ENCODE results near the gene SIRT4.
A peak's percentile ranks its signal among the peaks of the same experiment; 100 is the strongest.
"Not testable (repeated sequence)": the region's sequence is repeated elsewhere in the genome, so short reads cannot be mapped to it uniquely, and the experiment has no call there.

Gene SIRT4

GRCh38 chr12:120292661-120293531 lies 9.2 kb upstream of the SIRT4 start, which contains the start of gene RNU4-1:
RNU4-1 (minus strand) TSS chr12:120293237.
- peaks cover 12% of the 10 kb centered on the region for H3K27me3 Mint-ChIP-seq (ENCODE audit: low read depth)
- no peak within 1 kb of the TSS for H3K4me3 Mint-ChIP-seq
- H3K9me3 Mint-ChIP-seq = no peaks in the 10 kb centered on the region
- no peaks in the 10 kb centered on the region for H3K36me3 Mint-ChIP-seq (ENCODE audit: low read depth)
- H3K4me1 Mint-ChIP-seq (ENCODE audit: low read depth) = peaks cover 5% of the 10 kb centered on the region
- H3K27ac Mint-ChIP-seq = no peak within 1 kb of the TSS
- DNase-seq (ENCODE audit: low spot score) = peak; percentile 81

- Mint-ChIP-seq H3K36me3 (ENCODE audit: low read depth) (no peaks in the 10 kb centered on the region), H3K4me1 (ENCODE audit: low read depth) (peaks cover 9% of the 10 kb centered on the region), H3K9me3 (no peaks in the 10 kb centered on the region), H3K4me3 (no peak overlapping the region), H3K27ac (no peak overlapping the region), H3K27me3 (ENCODE audit: low read depth) (peaks cover 4% of the 10 kb centered on the region)
- no peak for DNase-seq (ENCODE audit: low spot score)
These were observed 12.1 kb downstream of the SIRT4 start for GRCh38 chr12:120314220-120314619.

DNA sequence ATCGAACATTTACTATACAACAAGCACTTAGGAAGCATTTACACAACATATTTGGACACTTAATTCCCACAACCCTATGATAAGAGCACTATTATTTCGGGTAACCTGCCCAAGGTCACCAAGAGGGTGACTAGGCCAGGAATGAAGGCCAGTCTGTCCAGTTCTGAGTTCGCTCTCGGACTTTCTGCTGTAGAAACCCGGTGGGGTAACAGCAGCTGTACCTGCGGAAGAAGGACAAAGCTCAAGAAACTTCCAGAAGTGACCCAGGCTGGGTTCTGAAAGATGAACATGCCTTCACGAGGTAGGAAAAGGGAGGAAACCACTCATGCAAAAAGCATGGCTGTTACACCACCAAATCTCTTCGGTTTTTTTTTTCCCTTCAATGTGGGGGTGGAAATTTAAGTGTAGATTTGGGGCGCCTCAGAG lies 14.7 kb downstream of the SIRT4 start:
- no peaks in the 10 kb centered on the region for H3K9me3 Mint-ChIP-seq
- peak overlapping the region; percentile 92 for H3K4me3 Mint-ChIP-seq
- H3K27ac Mint-ChIP-seq = peak overlapping the region; percentile 95
- peaks cover 9% of the 10 kb centered on the region for H3K4me1 Mint-ChIP-seq (ENCODE audit: low read depth)
- H3K36me3 Mint-ChIP-seq (ENCODE audit: low read depth) = no peaks in the 10 kb centered on the region
- DNase-seq (ENCODE audit: low spot score) = no peak
- H3K27me3 Mint-ChIP-seq (ENCODE audit: low read depth) = peaks cover 4% of the 10 kb centered on the region

DNA sequence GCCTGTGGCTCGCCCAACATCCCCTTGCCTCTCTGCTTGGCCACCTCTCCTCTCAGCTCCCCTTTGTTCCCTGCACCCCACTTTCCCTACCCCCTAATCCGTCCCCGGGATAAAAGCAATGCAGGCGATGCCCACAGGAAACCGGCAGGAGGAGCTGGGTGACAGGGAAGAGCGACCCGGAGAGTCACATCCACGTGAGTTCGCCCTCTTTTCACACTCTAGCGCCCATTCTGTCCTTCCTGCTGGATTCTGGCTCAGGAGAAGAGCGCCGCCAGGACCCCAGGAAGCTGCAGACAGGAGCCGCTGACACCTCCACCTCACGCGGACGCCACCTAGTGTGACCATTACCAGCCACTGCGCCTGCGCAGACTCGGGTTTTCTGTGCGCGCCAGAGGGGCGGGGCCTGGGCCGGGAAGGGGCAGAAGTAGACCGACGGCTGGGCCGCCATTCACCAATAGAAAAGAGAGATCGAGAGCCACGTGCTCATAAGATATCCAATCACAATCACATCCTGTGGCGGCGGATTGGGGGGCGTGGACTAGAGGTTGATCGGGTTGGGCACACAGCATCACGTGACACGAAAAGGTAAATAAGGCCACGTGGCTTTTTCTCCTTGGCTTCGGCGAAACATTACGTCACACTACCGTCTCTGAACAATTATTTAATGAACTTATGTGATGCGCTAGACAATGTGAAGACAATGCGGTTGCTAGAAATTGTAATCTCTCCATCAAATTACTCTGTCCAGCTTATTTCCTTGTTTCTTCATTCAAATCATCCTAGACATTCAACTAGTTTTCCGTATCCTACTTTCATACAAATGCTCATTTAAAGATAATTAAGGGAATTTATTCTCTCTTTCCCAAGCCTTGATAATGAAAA lies 15.3 kb downstream of the SIRT4 start:
- Mint-ChIP-seq H3K36me3 (ENCODE audit: low read depth) (no peaks in the 10 kb centered on the region), H3K4me1 (ENCODE audit: low read depth) (peaks cover 9% of the 10 kb centered on the region), H3K9me3 (no peaks in the 10 kb centered on the region), H3K27ac (peak overlapping the region; percentile 95), H3K27me3 (ENCODE audit: low read depth) (peaks cover 4% of the 10 kb centered on the region), H3K4me3 (peak overlapping the region; percentile 92)
- DNase-seq (ENCODE audit: low spot score) = peak; percentile 100

GRCh38 chr12:120321382-120322202 lies 19.5 kb downstream of the SIRT4 start:
- no peak for DNase-seq (ENCODE audit: low spot score)
- H3K36me3 Mint-ChIP-seq (ENCODE audit: low read depth) = no peaks in the 10 kb centered on the region
- no peaks in the 10 kb centered on the region for H3K9me3 Mint-ChIP-seq
- H3K4me3 Mint-ChIP-seq = no peak overlapping the region
- H3K4me1 Mint-ChIP-seq (ENCODE audit: low read depth) = peaks cover 14% of the 10 kb centered on the region
- H3K27ac Mint-ChIP-seq = no peak overlapping the region
- H3K27me3 Mint-ChIP-seq (ENCODE audit: low read depth) = peaks cover 4% of the 10 kb centered on the region

- Mint-ChIP-seq H3K27ac (no peak overlapping the region), H3K9me3 (no peaks in the 10 kb centered on the region), H3K27me3 (ENCODE audit: low read depth) (peaks cover 3% of the 10 kb centered on the region), H3K4me3 (no peak overlapping the region), H3K36me3 (ENCODE audit: low read depth) (no peaks in the 10 kb centered on the region), H3K4me1 (ENCODE audit: low read depth) (peaks cover 5% of the 10 kb centered on the region)
- no peak for DNase-seq (ENCODE audit: low spot score)
These were observed 21.7 kb downstream of the SIRT4 start for GRCh38 chr12:120323772-120324171.

GRCh38 chr12:120324841-120325417 lies 22.8 kb downstream of the SIRT4 start:
- Mint-ChIP-seq H3K36me3 (ENCODE audit: low read depth) (no peaks in the 10 kb centered on the region), H3K9me3 (no peaks in the 10 kb centered on the region), H3K27me3 (ENCODE audit: low read depth) (peaks cover 3% of the 10 kb centered on the region), H3K27ac (no peak overlapping the region), H3K4me1 (ENCODE audit: low read depth) (peaks cover 5% of the 10 kb centered on the region), H3K4me3 (no peak overlapping the region)
- no peak for DNase-seq (ENCODE audit: low spot score)

DNA sequence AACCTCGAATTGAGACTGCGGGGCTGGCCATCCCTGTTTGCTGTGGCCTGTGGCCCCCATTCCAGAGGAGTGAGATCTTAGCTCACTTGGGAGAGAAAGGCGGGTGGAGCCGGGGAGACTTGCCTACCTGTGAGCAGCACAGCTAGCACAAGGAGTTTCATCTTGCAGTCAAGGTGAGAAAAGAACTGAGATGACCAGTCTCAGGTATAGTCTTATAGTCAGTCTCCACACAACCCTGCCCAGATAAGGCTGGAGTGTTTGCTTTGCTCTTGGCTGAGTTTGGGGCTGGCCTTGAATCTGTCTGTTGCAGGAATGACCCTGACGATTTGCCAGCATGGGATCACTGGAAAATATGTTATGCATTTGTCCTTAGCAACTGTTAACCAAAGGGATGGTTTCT lies 25.5 kb downstream of the SIRT4 start, which contains the start of gene PLA2G1B:
Gene PLA2G1B (minus strand): TSS at position 187 of the 400 bp plus-strand sequence. CDS start 26 bp downstream, at position 161.
- H3K4me3 Mint-ChIP-seq = no peak within 1 kb of the TSS
- DNase-seq (ENCODE audit: low spot score) = no peak
- no peaks in the 10 kb centered on the region for H3K36me3 Mint-ChIP-seq (ENCODE audit: low read depth)
- H3K27ac Mint-ChIP-seq = no peak within 1 kb of the TSS
- no peaks in the 10 kb centered on the region for H3K9me3 Mint-ChIP-seq
- H3K4me1 Mint-ChIP-seq (ENCODE audit: low read depth) = peaks cover 5% of the 10 kb centered on the region
- peaks cover 3% of the 10 kb centered on the region for H3K27me3 Mint-ChIP-seq (ENCODE audit: low read depth)

DNA sequence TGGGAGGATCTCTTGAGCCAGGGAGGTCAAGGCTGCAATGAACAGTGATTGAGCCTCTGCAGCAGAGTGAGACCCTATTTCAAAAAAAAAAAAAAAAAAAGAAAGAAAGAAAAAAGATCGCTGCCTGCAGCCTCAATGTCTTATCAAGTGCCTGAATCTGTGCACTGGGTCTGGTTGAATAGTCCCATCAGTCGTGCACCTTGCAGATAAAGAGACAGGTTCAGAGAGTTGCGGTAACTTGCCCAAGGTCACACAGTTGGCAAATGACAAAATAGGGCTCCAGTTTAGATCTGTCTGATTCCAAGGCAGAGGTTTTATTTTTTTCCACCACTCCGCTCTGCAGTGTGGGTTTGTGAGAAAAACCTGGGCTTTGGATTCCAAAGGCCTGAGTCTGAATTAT lies 26.1 kb downstream of the SIRT4 start:
- Mint-ChIP-seq H3K27ac (no peak overlapping the region), H3K4me1 (ENCODE audit: low read depth) (peaks cover 5% of the 10 kb centered on the region), H3K9me3 (no peaks in the 10 kb centered on the region), H3K27me3 (ENCODE audit: low read depth) (peaks cover 3% of the 10 kb centered on the region), H3K36me3 (ENCODE audit: low read depth) (no peaks in the 10 kb centered on the region), H3K4me3 (no peak overlapping the region)
- no peak for DNase-seq (ENCODE audit: low spot score)

GRCh38 chr12:120331390-120331789 lies 29.3 kb downstream of the SIRT4 start:
- H3K27ac Mint-ChIP-seq = no peak overlapping the region
- DNase-seq (ENCODE audit: low spot score) = no peak
- peaks cover under 1% of the 10 kb centered on the region for H3K36me3 Mint-ChIP-seq (ENCODE audit: low read depth)
- no peaks in the 10 kb centered on the region for H3K4me1 Mint-ChIP-seq (ENCODE audit: low read depth)
- H3K9me3 Mint-ChIP-seq = peaks cover 7% of the 10 kb centered on the region
- no peak overlapping the region for H3K4me3 Mint-ChIP-seq
- H3K27me3 Mint-ChIP-seq (ENCODE audit: low read depth) = peaks cover 3% of the 10 kb centered on the region

DNA sequence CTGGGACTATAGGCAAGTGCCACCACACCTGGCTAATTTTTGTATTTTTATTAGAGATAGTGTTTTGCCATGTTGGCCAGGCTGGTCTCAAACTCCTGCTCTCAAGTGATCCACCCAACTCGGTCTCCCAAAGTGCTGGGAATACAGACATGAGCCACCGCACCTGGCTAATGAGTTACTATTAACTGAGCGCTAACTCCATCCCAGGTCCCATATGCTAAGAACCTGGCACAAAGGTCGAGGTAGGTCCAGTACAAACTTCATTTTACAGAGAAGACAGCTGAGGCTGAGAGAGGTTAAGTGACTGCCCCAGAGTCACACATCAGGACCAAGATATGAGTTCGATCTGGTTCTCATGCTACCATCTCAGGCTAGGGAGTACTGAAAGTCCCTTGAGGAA lies 29.9 kb downstream of the SIRT4 start:
- Mint-ChIP-seq H3K36me3 (ENCODE audit: low read depth) (peaks cover 4% of the 10 kb centered on the region), H3K9me3 (peaks cover 7% of the 10 kb centered on the region), H3K4me3 (no peak overlapping the region), H3K27me3 (ENCODE audit: low read depth) (peaks cover 3% of the 10 kb centered on the region), H3K4me1 (ENCODE audit: low read depth) (no peaks in the 10 kb centered on the region), H3K27ac (no peak overlapping the region)
- DNase-seq (ENCODE audit: low spot score) = no peak

- H3K27me3 Mint-ChIP-seq (ENCODE audit: low read depth) = peaks cover 3% of the 10 kb centered on the region
- H3K27ac Mint-ChIP-seq = no peak overlapping the region
- DNase-seq (ENCODE audit: low spot score) = no peak
- H3K4me3 Mint-ChIP-seq = no peak overlapping the region
- peaks cover 11% of the 10 kb centered on the region for H3K9me3 Mint-ChIP-seq
- no peaks in the 10 kb centered on the region for H3K4me1 Mint-ChIP-seq (ENCODE audit: low read depth)
- H3K36me3 Mint-ChIP-seq (ENCODE audit: low read depth) = peaks cover 4% of the 10 kb centered on the region
These were observed 30.4 kb downstream of the SIRT4 start for GRCh38 chr12:120332523-120332922.

DNA sequence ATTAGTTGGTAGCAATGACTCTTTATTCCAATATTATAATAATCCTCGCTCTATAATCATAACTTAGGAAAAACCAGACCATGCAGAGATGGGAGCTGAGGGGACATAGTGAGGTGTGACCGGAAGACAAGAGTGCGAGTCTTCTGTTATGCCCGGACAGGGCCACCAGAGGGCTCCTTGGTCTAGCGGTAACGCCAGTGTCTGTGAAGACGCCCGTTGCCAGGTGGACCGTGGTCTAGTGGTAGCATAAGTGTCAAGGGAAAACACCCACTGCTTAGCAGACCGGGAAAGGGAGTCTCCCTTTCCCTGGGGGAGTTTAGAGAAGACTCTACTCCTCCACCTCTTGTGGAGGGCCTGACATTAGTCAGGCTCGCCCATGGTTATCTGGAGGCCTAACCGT lies 33.3 kb downstream of the SIRT4 start:
- peak; percentile 27 for DNase-seq (ENCODE audit: low spot score)
- H3K4me1 Mint-ChIP-seq (ENCODE audit: low read depth); H3K27me3 Mint-ChIP-seq (ENCODE audit: low read depth); H3K27ac Mint-ChIP-seq; H3K36me3 Mint-ChIP-seq (ENCODE audit: low read depth); H3K4me3 Mint-ChIP-seq: not testable (repeated sequence)
- H3K9me3 Mint-ChIP-seq = peaks cover 18% of the 10 kb centered on the region
